Measurements from ENCODE around the gene AHDC1. TPM values are rescaled to one million over a fixed set of nuclear protein-coding genes. Genes with fewer than 3 reads are reported as not detected.

AHDC1 gene
- total and polyA plus RNA-seq, 9 of the 15 experiments (the other 6 are each of a cell fraction or from before 2014, with no cell fraction given): 0.21 to 36.4 (median 4.7) TPM

- TF ChIP-seq ZNF184 (CRISPR knock-in tag; IDR thresholded peaks at IDR 0.05) (no peak), TAF7 (tag; IDR thresholded peaks at IDR 0.05) (peak; percentile 88), PCBP1 (IDR thresholded peaks at IDR 0.05; ENCODE audit: low read depth, low read length, poor library complexity, severe bottlenecking) (no peak), ZNF584 (CRISPR knock-in tag; IDR thresholded peaks at IDR 0.05; ENCODE audit: low read depth) (peak; percentile 99), DACH1 (IDR thresholded peaks at IDR 0.05; ENCODE audit: partially characterized antibody) (peak; percentile 30), BACH1 (tag; IDR thresholded peaks at IDR 0.05) (peak; percentile 97), DMBX1 (CRISPR knock-in tag; IDR thresholded peaks at IDR 0.05; ENCODE audit: borderline replicate concordance) (peak; percentile 99), JUND (IDR thresholded peaks at IDR 0.05; ENCODE audit: borderline replicate concordance, low read depth, low read length) (peak; percentile 99), JUND (tag; IDR thresholded peaks at IDR 0.05; ENCODE audit: borderline replicate concordance, low read depth, low read length) (peak; percentile 100), ATF4 (CRISPR knock-in tag; IDR thresholded peaks at IDR 0.05) (peak; percentile 92), EHMT2 (IDR thresholded peaks at IDR 0.05) (peak; percentile 43), MBD2 (IDR thresholded peaks at IDR 0.05; ENCODE audit: borderline replicate concordance, low read depth) (peak; percentile 97), ZNF318 (IDR thresholded peaks at IDR 0.05; ENCODE audit: borderline replicate concordance in 1 of 2, low read depth in 1 of 2) (peak in 1 of 2 experiments; percentile 84; a peak in 1 of 4 replicates), STAT5A (IDR thresholded peaks at IDR 0.05; ENCODE audit: borderline replicate concordance, low read length) (peak; percentile 98), ZNF277 (CRISPR knock-in tag; IDR thresholded peaks at IDR 0.05; ENCODE audit: borderline replicate concordance) (no peak), MAFK (IDR thresholded peaks at IDR 0.05; ENCODE audit: low read length) (no peak), KLF6 (CRISPR knock-in tag; IDR thresholded peaks at IDR 0.05; ENCODE audit: borderline replicate concordance) (peak; percentile 98)
Measured at GRCh38 chr1:27542463-27543273, 61.3 kb downstream of the AHDC1 start (continued).

Measured in K562 (cell line).